GM12878 (cell line): ENCODE results near the gene AASDH. TPM values are rescaled to one million over a fixed set of nuclear protein-coding genes. Genes with fewer than 3 reads are reported as not detected.

Experiments used
- ATAC-seq: fragments of 200-7000 bp; cut with Tn5 transposase; 3 replicates; pipeline ENCODE4 v1.9.1; 2020; ENCODE audit warnings: mild to moderate bottlenecking, moderate library complexity
- BruUV-seq: library from RNA; stranded (reverse); fragments of 400-500 nt; replicated peaks from 2 replicates; lab custom pipeline; 2021; lab: Mats Ljungman, UMichigan
- CTCF ChIA-PET: fragments of 300-600 bp; sonication (Branson Sonifier 250); formaldehyde crosslinking; extraction: SDS; loops from one replicate; lab custom pipeline; 2021; ENCODE audit warnings: inconsistent platforms; lab: Yijun Ruan, JAX
- POLR2A ChIA-PET: fragments of 350-600 bp; formaldehyde crosslinking; extraction: SDS; loops from one replicate; lab custom pipeline; 2021; ENCODE audit warnings: inconsistent platforms; lab: Charles Lee
- RAD21 ChIA-PET: fragments of 300-600 bp; sonication (Branson Sonifier 250); formaldehyde crosslinking; loops from one replicate; lab custom pipeline; 2023; ENCODE audit warnings: antibody characterized with exemption; ENCODE audit not compliant: unreplicated experiment; lab: Charles Lee
- SMC1A ChIA-PET: fragments of 300-600 bp; sonication (Branson Sonifier 250); formaldehyde crosslinking; loops from one replicate; lab custom pipeline; 2023; ENCODE audit not compliant: unreplicated experiment, uncharacterized antibody; lab: Charles Lee
- DNase-seq: peaks from one replicate; pipeline ENCODE4 v3.0.0-alpha.2; 2011; ENCODE audit warnings: low read depth, low spot score
- FAIRE-seq: peaks from 3 replicates; lab custom pipeline; 2011; peaks lifted over from hg19 to GRCh38; lab: Jason Lieb, UNC
- H2AFZ ChIP-seq: 2 replicates; pipeline ENCODE4 v1.6.0; 2011; ENCODE audit warnings: low read depth, low read length, control low read depth; ENCODE audit not compliant: control insufficient read depth
- H3K27ac ChIP-seq: 2 replicates; pipeline ENCODE4 v1.5.1; 2011; ENCODE audit warnings: control low read depth; ENCODE audit not compliant: control insufficient read depth, insufficient read depth
- H3K27me3 ChIP-seq, 2 experiments: replicated peaks in 1 of 2; 2 replicates each; pipeline versions ENCODE4 v1.6.0 to v1.6.1; 2011; ENCODE audit warnings: low read length in 1 of 2; ENCODE audit not compliant: control insufficient read depth in 2 of 2, insufficient read depth in 2 of 2
- H3K36me3 ChIP-seq, 2 experiments: 2 replicates each; pipeline ENCODE4 v1.5.1; 2011; ENCODE audit warnings: low read length in 1 of 2; ENCODE audit not compliant: control insufficient read depth in 2 of 2, insufficient read depth in 2 of 2
- H3K4me1 ChIP-seq: 2 replicates; pipeline ENCODE4 v1.6.1; 2011; ENCODE audit warnings: mild to moderate bottlenecking, low read length, moderate library complexity, mixed read lengths; ENCODE audit not compliant: control insufficient read depth, insufficient read depth
- H3K4me2 ChIP-seq: 2 replicates; pipeline ENCODE4 v1.6.0; 2011; ENCODE audit warnings: control low read depth; ENCODE audit not compliant: control insufficient read depth, insufficient read depth
- H3K4me3 ChIP-seq: fragments of 200-600 bp; sonication (generic); 2 replicates; pipeline ENCODE4 v1.5.1; 2016
- H3K79me2 ChIP-seq: 2 replicates; pipeline ENCODE4 v1.6.0; 2011; ENCODE audit warnings: low read length; ENCODE audit not compliant: control insufficient read depth, insufficient read depth
- H3K9ac ChIP-seq: 2 replicates; pipeline ENCODE4 v1.8.0; 2011; ENCODE audit warnings: low read length, control low read depth, mixed read lengths; ENCODE audit not compliant: control insufficient read depth, insufficient read depth
- H3K9me3 ChIP-seq: replicated peaks from 3 replicates; pipeline ENCODE4 v1.5.1; 2011; ENCODE audit warnings: mild to moderate bottlenecking, low read length; ENCODE audit not compliant: control insufficient read depth, insufficient read depth
- H4K20me1 ChIP-seq: 2 replicates; pipeline ENCODE4 v1.6.0; 2011; ENCODE audit not compliant: control insufficient read depth, insufficient read depth
- CTCF ChIP-seq, 3 experiments: IDR thresholded peaks in 2 of 3; conservative IDR thresholded peaks in 1 of 3; 2 replicates each; pipeline ENCODE4 v1.5.1; 2011; ENCODE audit warnings: low read depth in 3 of 3, low read length in 3 of 3, mild to moderate bottlenecking in 3 of 3, control low read depth in 2 of 3, moderate library complexity in 2 of 3, inconsistent platforms in 1 of 3, mixed read lengths in 1 of 3; ENCODE audit not compliant: control insufficient read depth in 2 of 3, insufficient read depth in 1 of 3; ENCODE audit errors: extremely low read depth in 1 of 3
- EZH2 ChIP-seq: IDR thresholded peaks from 2 replicates; pipeline ENCODE4 v1.6.1; 2012; ENCODE audit warnings: low read depth, mild to moderate bottlenecking, control low read depth, inconsistent platforms, low read length, borderline replicate concordance; ENCODE audit not compliant: control insufficient read depth
- MXI1 ChIP-seq: fragments of 150-350 bp; IDR thresholded peaks from 2 replicates; pipeline ENCODE4 v1.6.1; 2011; ENCODE audit warnings: low read depth, mild to moderate bottlenecking, inconsistent platforms, low read length, improper control_type of control experiment
- NFYB ChIP-seq: IDR thresholded peaks from 2 replicates; pipeline ENCODE4 v1.6.1; 2011; ENCODE audit warnings: low read depth, mild to moderate bottlenecking, low read length, improper control_type of control experiment, moderate library complexity; ENCODE audit not compliant: insufficient read depth
- TARDBP ChIP-seq: IDR thresholded peaks from 2 replicates; pipeline ENCODE4 v1.6.1; 2016; ENCODE audit warnings: borderline replicate concordance
- WGBS: methylation state at CpG from one replicate; pipeline ENCODE4 v1.1.6; 2016; ENCODE audit warnings: low lambda C conversion rate; ENCODE audit not compliant: insufficient replicate concordance, insufficient coverage; ENCODE audit errors: missing lambda C conversion rate; 5-methylcytosine and 5-hydroxymethylcytosine counted together
- in situ Hi-C: fragments of 300-500 bp; cut with MboI; formaldehyde crosslinking; loops from 9 replicates; pipeline ENCODE4 v1.14.3; 2018; ENCODE audit warnings: mixed read lengths
- intact Hi-C: fragments of 100-400 bp; cut with micrococcal nuclease; formaldehyde crosslinking; loops from one replicate; pipeline ENCODE4 v1.14.2; 2022; ENCODE audit not compliant: unreplicated experiment
- polyA plus RNA-seq, 11 experiments: library from polyadenylated mRNA; depleted of rRNA in 4 of 11; unstranded in 6 of 11; stranded (reverse) in 5 of 11; fragments of >200 nt; fragmentation: Nextera tagmentation in 4 of 11; fragmentation: Illumina TruSeq in 1 of 11; extraction: Ambion mirVana in 4 of 11; extraction: Trizol in 1 of 11; gene quantifications; 1 replicate in 1 of 11; 2 replicates in 10 of 11; pipeline versions ENCODE4 v1.2.1 to v1.2.3, GENCODE V29; 2011 to 2016; ENCODE audit warnings: inconsistent platforms in 2 of 11, missing spikeins in 2 of 11, low read depth in 1 of 11
- total RNA-seq, 4 experiments: library from RNA; depleted of rRNA in 3 of 4; stranded (reverse); fragments of >200 nt in 3 of 4; fragmentation: Illumina TruSeq in 1 of 4; extraction: Trizol in 1 of 4; gene quantifications; 2 replicates each; pipeline versions ENCODE4 v1.2.1 to v1.2.3, GENCODE V29; 2013 to 2021

The AASDH gene
- total and polyA plus RNA-seq, 10 of the 15 experiments (the other 5 are each of a cell fraction or from before 2014, with no cell fraction given) = 7.3 to 19.1 (median 11.3) TPM

- no peak for TF ChIP-seq NFYB
Measured at GRCh38 chr4:56409511-56410090, 22.3 kb upstream of the AASDH start (continued).

- H3K9ac ChIP-seq = no peak overlapping the region
- H3K4me1 ChIP-seq = no peaks in the 10 kb centered on the region
- ChIA-PET CTCF (interaction anchor here (0.7 kb wide), 1 partner anchor 509 kb away, joined by 3 read pairs; no protein-coding TSS in a partner anchor), SMC1A (no interaction called here), POLR2A (interaction anchor here (0.6 kb wide), 1 partner anchor 20 kb away, joined by 4 read pairs; no protein-coding TSS in a partner anchor), RAD21 (no interaction called here)
- ATAC-seq (no peak), FAIRE-seq (no peak), DNase-seq (no peak)
- no peak overlapping the region for H3K27ac ChIP-seq
- H3K9me3 ChIP-seq = no peaks in the 10 kb centered on the region
- in situ Hi-C loops (no loop called here), intact Hi-C loops (no loop called here)
- no peaks in the 10 kb centered on the region for H3K27me3 ChIP-seq
- no peak overlapping the region for H3K4me2 ChIP-seq
- no peak overlapping the region for H3K4me3 ChIP-seq
- peaks cover 35% of the 10 kb centered on the region for H3K79me2 ChIP-seq
- TF ChIP-seq EZH2 = no peak
- no peak for TF ChIP-seq MXI1
- no peak for TF ChIP-seq CTCF (IDR thresholded peaks at IDR 0.05 in 2 of 3, conservative IDR thresholded peaks at IDR 0.05 in 1 of 3; ENCODE audit: control insufficient read depth in 2 of 3, extremely low read depth in 1 of 3, insufficient read depth in 1 of 3, low read depth in 3 of 3, low read length in 3 of 3)
- TF ChIP-seq TARDBP = no peak
- 96% methylated on average over 2 of the region's 2 CpGs for whole genome bisulfite sequencing
- BruUV-seq = no TSS peak
- H3K36me3 ChIP-seq = peaks cover 0 to 2% of the 10 kb centered on the region in 2 experiments; a peak in 3 of 4 replicates
- no peaks in the 10 kb centered on the region for H4K20me1 ChIP-seq
- no peak overlapping the region for H2AFZ ChIP-seq
Measured at GRCh38 chr4:56408978-56409377, 21.7 kb upstream of the AASDH start.
